ENCODE data around the gene RBM44. TPM values are rescaled to one million over a fixed set of nuclear protein-coding genes. Genes with fewer than 3 reads are reported as not detected.
"Not testable (repeated sequence)": the region's sequence is repeated elsewhere in the genome, so short reads cannot be mapped to it uniquely, and the experiment has no call there.

RBM44 gene, protein sequence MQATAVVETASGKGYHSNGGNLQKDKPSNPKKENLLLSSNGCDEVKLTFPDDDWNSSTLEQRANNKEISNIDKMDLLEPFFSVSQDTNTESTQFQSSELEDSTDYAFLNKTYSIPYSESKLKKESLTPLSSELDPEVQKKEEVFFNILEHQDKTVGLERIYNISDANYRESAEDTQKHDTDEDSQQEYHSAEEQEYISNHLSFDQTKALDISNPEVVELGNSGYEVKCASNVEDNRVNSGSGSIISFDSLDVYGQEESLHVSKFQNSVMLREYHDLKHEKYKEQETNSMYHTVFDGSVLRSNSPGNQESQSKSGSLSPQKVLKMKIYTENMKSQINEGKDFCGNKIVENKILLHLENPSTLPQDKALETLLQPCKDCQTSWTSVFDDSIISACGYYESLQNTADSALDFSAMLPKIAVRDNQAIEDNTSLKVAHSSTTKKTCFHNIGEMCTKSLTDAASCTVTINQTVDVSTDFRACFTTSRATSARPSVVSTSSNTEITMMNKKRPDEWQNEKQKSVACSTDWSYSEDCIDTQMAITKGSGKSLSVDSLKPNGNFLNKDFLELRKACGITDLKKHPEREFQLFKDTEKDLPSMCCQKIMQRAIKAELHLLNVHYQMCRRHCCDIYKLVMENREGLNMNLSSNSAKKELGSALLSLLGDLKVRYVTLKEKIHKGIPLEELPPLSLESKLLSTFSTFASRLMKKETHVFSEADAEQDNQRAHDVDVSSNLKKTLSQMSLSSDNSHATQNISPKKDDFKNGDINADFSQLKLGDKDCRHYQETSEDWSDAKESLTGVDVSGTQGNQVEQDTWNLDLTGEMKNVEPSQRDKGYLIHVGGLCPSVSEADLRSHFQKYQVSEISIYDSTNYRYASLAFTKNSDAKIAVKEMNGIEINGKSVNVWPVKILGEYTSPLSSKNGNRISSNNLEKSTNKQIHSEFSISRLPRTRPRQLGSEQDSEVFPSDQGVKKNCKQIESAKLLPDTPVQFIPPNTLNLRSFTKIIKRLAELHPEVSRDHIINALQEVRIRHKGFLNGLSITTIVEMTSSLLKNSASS
- total RNA-seq: 1 to 10 TPM in 1 of 2 donors, under 1 TPM in 1; 0.45 to 3.2 TPM

DNA sequence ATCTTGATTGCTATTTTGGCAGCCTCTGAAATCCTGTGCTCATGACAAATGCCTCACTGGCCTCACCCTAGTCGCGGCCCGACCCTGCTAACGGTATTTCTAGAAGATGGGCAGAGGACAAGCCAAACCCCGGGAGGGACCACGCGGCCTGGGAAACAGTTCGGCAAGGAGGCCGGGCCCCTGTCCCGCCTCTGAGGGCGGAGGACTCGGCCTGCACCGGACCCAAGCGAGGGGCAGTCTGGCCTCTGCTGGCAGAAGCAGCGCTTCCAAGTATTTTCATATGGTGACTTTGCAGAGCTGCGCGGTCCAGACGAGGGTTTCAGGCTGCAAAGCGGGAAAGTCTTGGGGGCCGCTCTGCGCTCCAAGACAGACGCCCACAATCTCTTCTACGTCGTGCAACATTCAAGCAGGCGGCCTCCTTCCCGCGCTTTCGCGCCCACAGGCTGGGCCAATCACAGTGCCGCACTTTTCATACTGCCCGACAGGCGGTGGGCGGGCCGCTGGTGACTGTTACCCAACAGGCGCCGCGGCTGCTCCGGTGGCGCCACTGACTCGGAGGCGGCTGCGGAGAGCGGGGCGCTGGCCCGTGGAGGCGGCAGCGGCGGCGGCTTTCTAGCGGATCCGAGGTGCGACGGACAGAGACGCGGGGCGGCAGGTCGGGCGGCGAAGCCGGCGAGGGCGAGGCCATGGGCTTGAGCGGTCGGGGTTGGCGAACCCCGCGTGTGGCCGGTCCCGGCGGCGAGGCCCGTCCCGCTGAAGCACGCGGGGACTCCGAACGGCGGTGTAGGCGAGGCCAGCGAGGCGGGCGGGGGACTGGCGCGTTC is at the start of gene RBM44:
Gene RBM44 (plus strand): TSS at position 544 of the 824 bp plus-strand sequence. CDS start 14,831 bp downstream, outside the sequence.
- ATAC-seq: no peak
- no peak within 1 kb of the TSS for H3K4me3 Mint-ChIP-seq
- H3K36me3 Mint-ChIP-seq: no peaks in the 10 kb centered on the region
- H3K9me3 Mint-ChIP-seq: no peaks in the 10 kb centered on the region
- H3K27ac Mint-ChIP-seq: no peak within 1 kb of the TSS
- H3K4me1 Mint-ChIP-seq (ENCODE audit: low read depth in 2 of 2): no peaks in the 10 kb centered on the region
- no peak for DNase-seq (ENCODE audit: low spot score)
- H3K27me3 Mint-ChIP-seq: no peaks in the 10 kb centered on the region

DNA sequence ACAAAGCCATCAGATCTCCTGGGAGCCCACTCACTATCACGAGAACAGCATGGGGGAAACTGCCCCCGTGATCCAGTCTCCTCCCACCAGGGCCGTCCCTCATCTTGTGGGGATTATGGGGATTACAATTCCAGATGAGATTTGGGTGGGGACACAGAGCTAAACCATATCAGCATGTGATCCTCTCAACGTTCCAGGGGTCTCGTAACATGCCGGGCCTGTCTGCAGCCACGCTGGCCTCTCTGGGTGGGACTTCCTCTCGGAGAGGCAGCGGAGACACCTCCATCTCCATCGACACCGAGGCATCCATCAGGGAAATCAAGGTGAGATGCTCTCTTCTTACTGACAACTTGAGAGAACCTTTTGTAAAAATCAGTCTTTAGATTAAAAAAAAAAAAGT is 49.6 kb upstream of the RBM44 start:
- no peaks in the 10 kb centered on the region for H3K27me3 Mint-ChIP-seq
- H3K27ac Mint-ChIP-seq: peak overlapping the region in 1 of 2 donors; percentile 19
- no peak overlapping the region for H3K4me3 Mint-ChIP-seq
- peaks cover 24 to 34% of the 10 kb centered on the region in 2 donors for H3K4me1 Mint-ChIP-seq (ENCODE audit: low read depth in 2 of 2)
- DNase-seq (ENCODE audit: low spot score): no peak
- peaks cover 33% of the 10 kb centered on the region for H3K36me3 Mint-ChIP-seq
- no peaks in the 10 kb centered on the region for H3K9me3 Mint-ChIP-seq
- ATAC-seq: no peak

DNA sequence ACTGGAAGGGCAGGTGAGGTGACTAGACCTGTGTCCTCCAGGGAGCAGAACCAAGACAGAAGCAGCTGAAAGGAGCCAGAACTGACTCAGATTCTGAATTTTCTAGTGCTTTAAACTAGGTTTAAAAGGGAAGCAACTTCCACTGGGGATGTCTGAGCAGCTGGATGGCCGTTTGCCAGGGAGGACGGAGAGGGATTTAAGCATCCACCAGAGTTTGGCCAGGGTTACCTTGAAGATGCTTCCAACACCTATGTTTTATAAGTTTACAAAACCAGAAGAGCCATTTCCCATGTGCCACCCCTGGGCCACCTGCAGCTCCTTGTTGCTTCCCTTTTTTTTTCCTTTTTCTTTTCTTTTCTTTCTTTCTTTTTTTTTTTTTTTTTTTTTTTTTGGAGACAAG is 48.6 kb upstream of the RBM44 start:
- Mint-ChIP-seq H3K9me3 (no peaks in the 10 kb centered on the region), H3K27ac (no peak overlapping the region)
- ATAC-seq: no peak

DNA sequence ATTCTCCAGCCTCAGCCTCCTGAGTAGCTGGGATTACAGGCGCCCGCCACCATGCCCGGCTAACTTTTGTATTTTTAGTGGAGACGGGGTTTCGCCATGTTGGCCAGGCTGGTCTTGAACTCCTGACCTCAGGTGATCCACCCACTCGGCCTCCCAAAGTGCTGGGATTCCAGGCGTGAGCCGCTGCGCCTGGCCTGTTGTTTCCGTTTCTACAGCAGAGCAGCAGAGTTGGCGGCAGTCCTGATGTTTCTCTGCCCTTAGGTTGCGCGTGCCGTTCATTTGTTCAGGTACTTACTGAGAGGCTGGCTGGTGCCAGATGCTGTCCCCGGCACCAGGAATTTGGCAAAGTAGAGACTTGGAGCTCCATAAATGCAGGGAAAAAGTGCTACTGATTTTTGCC is 48.1 kb upstream of the RBM44 start:
- H3K9me3 Mint-ChIP-seq; ATAC-seq; H3K27me3 Mint-ChIP-seq; H3K27ac Mint-ChIP-seq; DNase-seq (ENCODE audit: low spot score); H3K4me3 Mint-ChIP-seq: not testable (repeated sequence)
- peaks cover 18 to 28% of the 10 kb centered on the region in 2 donors for H3K4me1 Mint-ChIP-seq (ENCODE audit: low read depth in 2 of 2)
- peaks cover 33% of the 10 kb centered on the region for H3K36me3 Mint-ChIP-seq

More for the DNA sequence above, 48.6 kb upstream of the RBM44 start:
- H3K4me3 Mint-ChIP-seq: no peak overlapping the region
- no peak for DNase-seq (ENCODE audit: low spot score)
- H3K27me3 Mint-ChIP-seq: no peaks in the 10 kb centered on the region
- peaks cover 21 to 30% of the 10 kb centered on the region in 2 donors for H3K4me1 Mint-ChIP-seq (ENCODE audit: low read depth in 2 of 2)
- H3K36me3 Mint-ChIP-seq: peaks cover 33% of the 10 kb centered on the region

DNA sequence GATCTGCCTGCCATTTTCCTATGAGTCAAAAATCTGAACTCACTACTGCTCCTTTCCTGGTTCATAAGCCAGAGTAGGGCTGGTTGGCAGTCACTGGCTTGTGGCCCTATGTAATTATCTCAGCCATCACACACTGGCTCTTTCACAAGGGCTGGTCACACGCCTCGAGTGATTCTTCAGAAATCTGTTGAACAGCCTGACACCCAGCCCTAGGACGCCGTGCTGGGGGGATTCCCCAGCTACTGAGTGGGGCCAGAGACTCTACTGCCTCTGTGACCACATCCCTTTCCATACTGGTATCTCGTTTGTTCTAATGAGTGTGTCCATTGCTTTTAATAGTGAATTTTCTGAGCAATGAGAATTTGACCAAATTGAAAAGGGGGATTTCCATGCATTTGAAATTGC is 45.8 kb upstream of the RBM44 start:
- H3K27me3 Mint-ChIP-seq: no peaks in the 10 kb centered on the region
- peak overlapping the region; percentile 69 for H3K4me3 Mint-ChIP-seq
- H3K9me3 Mint-ChIP-seq: no peaks in the 10 kb centered on the region
- ATAC-seq: peak; percentile 100
- H3K4me1 Mint-ChIP-seq (ENCODE audit: low read depth in 2 of 2): peaks cover 24 to 35% of the 10 kb centered on the region in 2 donors
- H3K27ac Mint-ChIP-seq: peak overlapping the region; percentile 66 to 78
- peak; percentile 86 for DNase-seq (ENCODE audit: low spot score)
- H3K36me3 Mint-ChIP-seq: peaks cover 43% of the 10 kb centered on the region

DNA sequence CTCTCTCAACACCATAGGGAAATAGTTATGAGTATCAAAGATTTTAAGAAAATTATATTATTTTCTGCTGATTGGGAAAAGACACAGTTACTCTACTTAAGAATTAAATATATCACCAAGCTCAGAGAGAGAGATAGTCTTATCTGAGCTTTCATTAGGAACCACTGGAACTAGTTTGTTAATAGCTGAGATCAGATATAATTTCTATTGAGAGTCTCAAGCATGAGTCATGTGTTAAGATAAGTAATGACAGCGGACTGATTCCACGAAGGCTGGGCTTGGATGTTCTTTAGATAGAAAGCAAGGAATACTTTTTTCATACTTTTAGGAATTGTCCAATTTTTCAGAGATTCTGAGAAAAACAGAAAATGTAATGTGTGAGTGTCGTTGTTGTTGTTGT is 44.4 kb upstream of the RBM44 start:
- Mint-ChIP-seq H3K4me1 (ENCODE audit: low read depth in 2 of 2) (peaks cover 22 to 35% of the 10 kb centered on the region in 2 donors), H3K9me3 (no peaks in the 10 kb centered on the region), H3K27me3 (no peaks in the 10 kb centered on the region), H3K36me3 (peaks cover 38% of the 10 kb centered on the region), H3K27ac (no peak overlapping the region), H3K4me3 (no peak overlapping the region)
- DNase-seq (ENCODE audit: low spot score) (no peak), ATAC-seq (no peak)

DNA sequence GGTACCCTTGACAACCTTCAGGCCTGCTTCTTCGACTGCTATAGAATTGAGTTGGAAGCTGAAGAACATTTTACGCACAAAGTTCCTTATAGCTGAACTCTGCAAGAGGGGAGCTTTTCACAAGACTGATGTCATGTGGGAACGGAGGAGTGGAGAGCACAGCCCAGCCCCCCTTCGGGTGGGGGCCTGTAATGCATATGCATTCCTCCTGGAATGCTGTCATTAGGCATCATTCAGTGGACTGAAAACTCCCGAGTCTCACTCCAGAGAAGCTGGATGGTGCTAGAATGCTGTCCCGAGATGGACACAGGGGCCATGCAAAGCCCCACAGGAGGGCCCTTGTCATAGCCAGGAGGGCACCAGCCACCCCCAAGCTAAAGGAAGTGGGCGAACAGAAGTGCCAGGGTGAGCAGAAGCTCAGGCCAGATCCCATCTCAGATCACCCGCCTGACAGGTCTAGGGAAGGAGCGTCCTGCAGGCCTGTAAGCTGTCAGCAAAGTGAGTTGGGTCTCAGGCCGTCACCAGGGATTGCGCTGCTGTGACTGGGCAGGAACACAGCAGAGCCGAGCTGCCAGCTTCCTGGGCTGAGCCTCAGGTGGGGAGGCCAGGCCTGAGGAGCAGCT is 43.8 kb upstream of the RBM44 start:
- no peaks in the 10 kb centered on the region for H3K9me3 Mint-ChIP-seq
- no peaks in the 10 kb centered on the region for H3K27me3 Mint-ChIP-seq
- peaks cover 33% of the 10 kb centered on the region for H3K36me3 Mint-ChIP-seq
- DNase-seq (ENCODE audit: low spot score): no peak
- ATAC-seq: no peak
- no peak overlapping the region for H3K4me3 Mint-ChIP-seq
- H3K4me1 Mint-ChIP-seq (ENCODE audit: low read depth in 2 of 2): peaks cover 22 to 33% of the 10 kb centered on the region in 2 donors
- no peak overlapping the region for H3K27ac Mint-ChIP-seq

DNA sequence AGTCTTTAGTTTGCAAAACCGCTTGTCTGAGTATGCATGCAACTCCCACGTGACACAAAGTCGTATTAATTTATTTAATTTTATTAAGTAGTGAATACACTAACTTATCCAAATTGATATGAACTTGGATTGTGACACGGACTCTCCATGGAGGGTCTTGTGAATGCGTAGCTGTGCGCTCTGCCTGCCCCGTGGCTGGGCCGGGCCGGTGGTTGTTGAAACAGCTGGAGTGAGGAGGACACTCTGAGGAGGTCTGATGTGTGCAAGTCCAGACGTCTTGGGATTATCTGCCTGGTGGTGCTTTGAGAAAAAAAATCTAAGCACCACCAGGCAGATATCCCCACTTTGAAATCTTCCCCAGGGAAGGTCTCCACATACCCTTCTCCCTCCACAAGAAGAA is 41.0 kb upstream of the RBM44 start:
- no peak for DNase-seq (ENCODE audit: low spot score)
- H3K36me3 Mint-ChIP-seq: peaks cover 25% of the 10 kb centered on the region
- no peaks in the 10 kb centered on the region for H3K9me3 Mint-ChIP-seq
- H3K27ac Mint-ChIP-seq: no peak overlapping the region
- no peaks in the 10 kb centered on the region for H3K27me3 Mint-ChIP-seq
- no peak for ATAC-seq
- H3K4me3 Mint-ChIP-seq: no peak overlapping the region
- H3K4me1 Mint-ChIP-seq (ENCODE audit: low read depth in 2 of 2): peaks cover 18 to 20% of the 10 kb centered on the region in 2 donors

DNA sequence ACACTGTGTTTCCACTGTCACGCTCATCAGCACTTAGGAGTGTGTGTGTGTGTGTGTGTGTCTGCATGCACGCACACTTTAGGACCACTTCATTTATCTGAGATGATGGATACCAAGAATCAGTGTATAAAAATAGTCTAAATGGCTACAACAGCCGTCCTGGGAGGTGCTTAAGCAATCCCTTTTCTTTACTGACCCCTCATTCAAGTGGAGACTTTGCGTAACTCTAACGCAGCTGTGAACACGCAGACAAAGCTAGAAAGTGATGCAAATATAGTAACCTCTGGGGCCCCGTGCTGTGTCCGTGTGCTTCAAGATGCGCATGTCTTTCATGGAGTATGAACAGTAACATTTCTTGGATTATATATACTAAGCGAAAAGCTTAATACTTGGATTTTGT is 40.4 kb upstream of the RBM44 start:
- H3K27me3 Mint-ChIP-seq: no peaks in the 10 kb centered on the region
- no peaks in the 10 kb centered on the region for H3K9me3 Mint-ChIP-seq
- no peak overlapping the region for H3K4me3 Mint-ChIP-seq
- peaks cover 17 to 20% of the 10 kb centered on the region in 2 donors for H3K4me1 Mint-ChIP-seq (ENCODE audit: low read depth in 2 of 2)
- ATAC-seq (no peak), DNase-seq (ENCODE audit: low spot score) (no peak)
- H3K36me3 Mint-ChIP-seq: peaks cover 25% of the 10 kb centered on the region
- H3K27ac Mint-ChIP-seq: no peak overlapping the region

DNA sequence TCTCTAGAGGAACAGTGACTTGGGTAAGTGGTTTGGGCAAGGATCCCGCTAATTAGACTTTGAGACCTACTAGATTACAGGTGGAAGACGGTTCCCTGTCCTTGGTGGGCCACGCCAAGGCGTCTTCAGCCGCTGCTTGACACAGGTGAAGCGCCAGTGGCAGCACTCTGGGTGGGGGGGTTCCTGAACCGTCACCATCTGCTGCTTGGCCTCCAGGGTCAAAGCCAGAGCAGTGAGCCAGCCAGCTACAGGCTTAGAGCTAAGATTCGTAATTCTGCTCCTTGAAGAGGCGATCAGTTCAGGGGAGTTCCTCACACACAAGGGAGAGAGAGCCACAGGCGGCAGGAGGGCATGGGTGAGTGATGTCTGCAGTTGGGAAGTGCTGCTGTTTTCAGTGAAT is 39.4 kb upstream of the RBM44 start:
- ATAC-seq (no peak), DNase-seq (ENCODE audit: low spot score) (no peak)
- Mint-ChIP-seq H3K9me3 (no peaks in the 10 kb centered on the region), H3K4me1 (ENCODE audit: low read depth in 2 of 2) (peaks cover 16 to 20% of the 10 kb centered on the region in 2 donors), H3K27me3 (no peaks in the 10 kb centered on the region), H3K36me3 (peaks cover 29% of the 10 kb centered on the region), H3K27ac (no peak overlapping the region), H3K4me3 (no peak overlapping the region)

DNA sequence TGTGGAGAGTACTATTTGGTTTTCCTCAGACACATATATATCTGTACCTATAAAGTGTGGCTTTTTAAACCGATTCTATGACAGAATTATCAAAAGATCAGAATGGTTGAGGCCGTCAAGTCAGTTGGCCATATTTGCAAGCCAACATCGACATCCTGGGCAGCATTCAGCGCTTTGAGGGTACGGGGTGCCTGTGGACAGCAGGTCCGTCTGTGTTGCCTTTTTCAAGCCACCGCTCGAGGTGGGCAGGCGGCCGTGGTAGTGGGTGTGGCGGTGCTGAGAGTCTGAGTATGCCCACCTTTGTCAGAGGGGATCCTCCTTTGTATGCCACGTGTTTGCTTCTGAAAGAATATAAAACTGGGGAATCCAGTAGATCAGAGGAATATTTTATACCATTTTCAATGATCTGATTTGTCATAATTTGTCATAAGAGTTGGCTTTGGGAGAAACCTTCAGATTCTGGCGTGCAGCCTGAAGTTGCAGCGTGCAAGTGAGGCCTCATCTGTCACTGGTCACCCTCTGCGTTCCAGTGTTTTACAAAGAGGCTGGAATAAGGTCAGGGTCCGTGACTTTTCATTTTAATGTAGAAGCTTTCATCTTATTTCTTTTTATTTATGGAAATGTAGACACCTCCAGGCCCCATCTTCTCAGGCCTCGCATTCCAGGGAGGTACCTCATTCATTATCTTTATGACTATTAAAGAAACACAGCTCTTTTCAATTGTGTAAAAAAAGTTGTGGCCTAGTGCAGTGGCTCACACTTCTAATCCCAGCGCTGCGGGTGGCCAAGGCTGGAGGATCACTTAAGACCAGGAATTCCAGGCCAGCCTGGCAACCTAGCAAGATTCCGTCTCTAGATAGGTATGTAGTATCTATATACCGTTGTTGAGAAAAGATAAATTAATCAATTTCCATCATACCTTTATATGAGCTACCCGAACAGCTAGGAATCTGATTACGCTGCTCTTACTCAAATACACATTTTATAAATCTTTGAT is 37.8 kb upstream of the RBM44 start:
- Mint-ChIP-seq H3K27ac (no peak overlapping the region), H3K27me3 (no peaks in the 10 kb centered on the region), H3K9me3 (no peaks in the 10 kb centered on the region), H3K4me1 (ENCODE audit: low read depth in 2 of 2) (peaks cover 16 to 20% of the 10 kb centered on the region in 2 donors), H3K4me3 (no peak overlapping the region), H3K36me3 (peaks cover 29% of the 10 kb centered on the region)
- DNase-seq (ENCODE audit: low spot score) (no peak), ATAC-seq (no peak)
